IMR-90 (cell line): ENCODE measurements around the gene FAM78B. TPM values are rescaled to one million over a fixed set of nuclear protein-coding genes. Genes with fewer than 3 reads are reported as not detected.

Source experiments
- ATAC-seq: fragments of 200-7000 bp; cut with Tn5 transposase; 2 replicates; pipeline ENCODE4 v1.9.1; 2020; ENCODE audit warnings: low read depth, mild to moderate bottlenecking, moderate library complexity
- BruUV-seq: library from RNA; stranded (reverse); fragments of 400-500 nt; replicated peaks from 2 replicates; lab custom pipeline; 2021; lab: Mats Ljungman, UMichigan
- CTCF ChIA-PET: fragments of 300-600 bp; formaldehyde crosslinking; extraction: SDS; loops from one replicate; lab custom pipeline; 2021; ENCODE audit warnings: antibody characterized with exemption; lab: Yijun Ruan, JAX
- POLR2A ChIA-PET: fragments of 300-600 bp; sonication (Branson Sonifier 250); formaldehyde crosslinking; loops from one replicate; lab custom pipeline; 2022; ENCODE audit warnings: antibody characterized with exemption; ENCODE audit not compliant: unreplicated experiment; lab: Charles Lee
- DNase-seq: peaks from one replicate; pipeline ENCODE4 v3.0.0; 2013
- H2AFZ ChIP-seq: replicated peaks from 2 replicates; pipeline ENCODE3; 2013; ENCODE audit warnings: low read length, mild to moderate bottlenecking; ENCODE audit not compliant: poor library complexity
- H2AK5ac ChIP-seq: 2 replicates; pipeline ENCODE4 v1.6.1; 2013; ENCODE audit warnings: low read depth, low read length, inconsistent platforms
- H2AK9ac ChIP-seq: replicated peaks from 2 replicates; pipeline ENCODE3; 2013; ENCODE audit warnings: mild to moderate bottlenecking, low read depth, low read length, moderate library complexity; ENCODE audit not compliant: poor library complexity
- H2BK120ac ChIP-seq: 2 replicates; pipeline ENCODE4 v1.6.1; 2013; ENCODE audit warnings: low read depth, low read length, inconsistent platforms
- H2BK15ac ChIP-seq: 3 replicates; pipeline ENCODE4 v1.6.1; 2013; ENCODE audit warnings: low read depth, low read length, inconsistent platforms
- H2BK20ac ChIP-seq: 2 replicates; pipeline ENCODE4 v1.6.1; 2013; ENCODE audit warnings: low read depth, mild to moderate bottlenecking, inconsistent platforms, low read length, moderate library complexity
- H2BK5ac ChIP-seq: 2 replicates; pipeline ENCODE4 v1.6.1; 2013; ENCODE audit warnings: mild to moderate bottlenecking, low read depth, low read length, inconsistent platforms; ENCODE audit not compliant: poor library complexity, severe bottlenecking
- H3K14ac ChIP-seq: replicated peaks from 2 replicates; pipeline ENCODE4 v1.6.1; 2013; ENCODE audit warnings: low read depth, low read length, inconsistent platforms
- H3K18ac ChIP-seq: 2 replicates; pipeline ENCODE4 v1.6.1; 2013; ENCODE audit warnings: low read depth, low read length, control low read depth
- H3K23ac ChIP-seq: 2 replicates; pipeline ENCODE4 v1.6.1; 2013; ENCODE audit warnings: low read depth, low read length, inconsistent platforms
- H3K27ac ChIP-seq: 2 replicates; pipeline ENCODE4 v1.5.1; 2013; ENCODE audit warnings: mild to moderate bottlenecking, control low read depth, low read length; ENCODE audit not compliant: insufficient read depth
- H3K27me3 ChIP-seq: 2 replicates; pipeline ENCODE4 v1.6.1; 2013; ENCODE audit warnings: low read length; ENCODE audit not compliant: control insufficient read depth, insufficient read depth
- H3K36me3 ChIP-seq: 2 replicates; pipeline ENCODE4 v1.6.1; 2013; ENCODE audit warnings: low read length, mixed read lengths; ENCODE audit not compliant: control insufficient read depth, insufficient read depth
- H3K4ac ChIP-seq: 2 replicates; pipeline ENCODE4 v1.6.1; 2013; ENCODE audit warnings: low read depth, low read length, inconsistent platforms
- H3K4me1 ChIP-seq: 2 replicates; pipeline ENCODE4 v1.6.1; 2013; ENCODE audit warnings: low read length, mixed read lengths; ENCODE audit not compliant: control insufficient read depth, insufficient read depth
- H3K4me2 ChIP-seq: 2 replicates; pipeline ENCODE4 v1.6.1; 2013; ENCODE audit warnings: low read depth, mild to moderate bottlenecking, control low read depth, low read length, moderate library complexity
- H3K4me3 ChIP-seq: 2 replicates; pipeline ENCODE4 v1.5.1; 2013; ENCODE audit warnings: low read depth, mild to moderate bottlenecking, control low read depth, low read length, moderate library complexity; ENCODE audit not compliant: insufficient read depth
- H3K56ac ChIP-seq: 2 replicates; pipeline ENCODE4 v1.6.1; 2013; ENCODE audit warnings: low read length, inconsistent platforms; ENCODE audit not compliant: insufficient read depth; ENCODE audit errors: extremely low read depth
- H3K79me1 ChIP-seq, 2 experiments: 2 replicates each; pipeline ENCODE4 v1.6.1; 2013; ENCODE audit warnings: low read length in 2 of 2, inconsistent platforms in 1 of 2, low read depth in 1 of 2
- H3K9ac ChIP-seq: 2 replicates; pipeline ENCODE4 v1.6.1; 2013; ENCODE audit warnings: low read depth, low read length, control low read depth
- H3K9me1 ChIP-seq: 2 replicates; pipeline ENCODE4 v1.6.1; 2013; ENCODE audit warnings: low read length, inconsistent platforms; ENCODE audit not compliant: insufficient read depth
- H3K9me3 ChIP-seq: 2 replicates; pipeline ENCODE4 v1.6.1; 2013; ENCODE audit warnings: low read length; ENCODE audit not compliant: control insufficient read depth, insufficient read depth
- H4K20me1 ChIP-seq: 2 replicates; pipeline ENCODE4 v1.6.1; 2013; ENCODE audit warnings: low read length, inconsistent platforms; ENCODE audit not compliant: insufficient read depth
- H4K5ac ChIP-seq: 2 replicates; pipeline ENCODE4 v1.6.1; 2013; ENCODE audit warnings: mild to moderate bottlenecking, low read depth, low read length, control low read depth
- H4K8ac ChIP-seq, 2 experiments: 2 replicates each; pipeline ENCODE4 v1.6.1; 2013; ENCODE audit warnings: low read depth in 2 of 2, low read length in 2 of 2, control low read depth in 1 of 2, inconsistent platforms in 1 of 2
- H4K91ac ChIP-seq: 2 replicates; pipeline ENCODE4 v1.6.1; 2013; ENCODE audit warnings: low read depth, low read length, inconsistent platforms; ENCODE audit not compliant: insufficient read depth
- BHLHE40 ChIP-seq: fragments of 150-350 bp; IDR thresholded peaks from 2 replicates; pipeline ENCODE4 v1.6.1; 2016; ENCODE audit warnings: mild to moderate bottlenecking, low read depth, low read length
- CEBPB ChIP-seq: IDR thresholded peaks from 2 replicates; pipeline ENCODE4 v1.6.1; 2012; ENCODE audit warnings: low read depth, low read length, improper control_type of control experiment
- CHD1 ChIP-seq: IDR thresholded peaks from 2 replicates; pipeline ENCODE4 v1.6.1; 2012; ENCODE audit warnings: low read depth, low read length, improper control_type of control experiment
- CTCF ChIP-seq: conservative IDR thresholded peaks from 2 replicates; pipeline ENCODE4 v1.5.1; 2012; ENCODE audit warnings: mild to moderate bottlenecking, low read depth, low read length, improper control_type of control experiment
- ELK1 ChIP-seq: fragments of 150-350 bp; IDR thresholded peaks from 2 replicates; pipeline ENCODE4 v1.6.1; 2016; ENCODE audit warnings: low read depth, mild to moderate bottlenecking, low read length, moderate library complexity, borderline replicate concordance
- FOS ChIP-seq: fragments of 150-350 bp; IDR thresholded peaks from 2 replicates; pipeline ENCODE4 v1.6.1; 2016; ENCODE audit warnings: low read depth, low read length
- MAFK ChIP-seq: IDR thresholded peaks from 2 replicates; pipeline ENCODE4 v1.6.1; 2012; ENCODE audit warnings: low read depth, low read length, improper control_type of control experiment
- MAZ ChIP-seq: IDR thresholded peaks from 2 replicates; pipeline ENCODE4 v1.6.1; 2012; ENCODE audit warnings: low read depth, mild to moderate bottlenecking, low read length, improper control_type of control experiment, moderate library complexity, borderline replicate concordance
- MXI1 ChIP-seq: IDR thresholded peaks from 2 replicates; pipeline ENCODE4 v1.6.1; 2012; ENCODE audit warnings: low read depth, mild to moderate bottlenecking, low read length, moderate library complexity, borderline replicate concordance
- NFE2L2 ChIP-seq: fragments of 150-350 bp; IDR thresholded peaks from 2 replicates; pipeline ENCODE4 v1.6.1; 2016; ENCODE audit warnings: low read depth, mild to moderate bottlenecking, low read length
- POLR2A ChIP-seq: IDR thresholded peaks from 2 replicates; pipeline ENCODE4 v1.6.1; 2012; ENCODE audit warnings: mild to moderate bottlenecking, low read depth, low read length
- RAD21 ChIP-seq: IDR thresholded peaks from 2 replicates; pipeline ENCODE4 v1.6.1; 2012; ENCODE audit warnings: low read length, improper control_type of control experiment
- RCOR1 ChIP-seq: IDR thresholded peaks from 2 replicates; pipeline ENCODE4 v1.6.1; 2012; ENCODE audit warnings: mild to moderate bottlenecking, low read length, improper control_type of control experiment; ENCODE audit not compliant: insufficient replicate concordance
- RFX5 ChIP-seq: IDR thresholded peaks from 2 replicates; pipeline ENCODE4 v1.8.0; 2012; ENCODE audit warnings: low read depth, mild to moderate bottlenecking, low read length, moderate library complexity
- SMC3 ChIP-seq: fragments of 150-350 bp; IDR thresholded peaks from 2 replicates; pipeline ENCODE4 v1.6.1; 2016; ENCODE audit warnings: low read depth, mild to moderate bottlenecking, antibody characterized with exemption, low read length, moderate library complexity
- USF2 ChIP-seq: fragments of 150-350 bp; IDR thresholded peaks from 2 replicates; pipeline ENCODE4 v1.6.1; 2017; ENCODE audit warnings: mild to moderate bottlenecking, antibody characterized with exemption, low read length, low read depth
- WGBS, 2 experiments: methylation state at CpG; one replicate each; pipeline versions ENCODE4 v1.1.5 to v1.1.7; 2013; ENCODE audit warnings: missing lambda C conversion rate in 2 of 2; ENCODE audit not compliant: insufficient read length in 1 of 2; ENCODE audit errors: extremely low coverage in 2 of 2; 5-methylcytosine and 5-hydroxymethylcytosine counted together
- dilution Hi-C: fragments of 300-500 bp; cut with HindIII; formaldehyde crosslinking; loops from one replicate; pipeline ENCODE4 v1.14.3; 2018; ENCODE audit warnings: low sequenced_read_pairs; ENCODE audit not compliant: unreplicated experiment
- in situ Hi-C: fragments of 300-500 bp; cut with MboI; formaldehyde crosslinking; loops from 3 replicates; pipeline ENCODE4 v1.14.3; 2019; ENCODE audit warnings: low sequenced_read_pairs, inconsistent platforms, mixed read lengths
- intact Hi-C: fragments of 100-400 bp; cut with micrococcal nuclease; formaldehyde crosslinking; loops from 2 replicates; pipeline ENCODE4 v1.10.0; 2022
- polyA plus RNA-seq, 3 experiments: library from polyadenylated mRNA; depleted of rRNA; stranded (reverse); fragments of >200 nt; gene quantifications; 2 replicates each; pipeline ENCODE4 v1.2.3, GENCODE V29; 2012; ENCODE audit warnings: low replicate concordance in 1 of 3
- total RNA-seq: library from RNA; depleted of rRNA; stranded (reverse); fragments of >200 nt; gene quantifications from 2 replicates; pipeline ENCODE4 v1.2.3, GENCODE V29; 2012

FAM78B gene
- total and polyA plus RNA-seq, 2 of the 4 experiments (the other 2 are of a cell fraction), result under 0.01 to 0.12 TPM

GRCh38 chr1:166184897-166185296 is 18.1 kb upstream of the FAM78B start:
- H3K9ac ChIP-seq, result no peak overlapping the region
- in situ Hi-C loops (no loop called here), intact Hi-C loops (no loop called here), dilution Hi-C loops (no loop called here)
- no peaks in the 10 kb centered on the region for H3K27me3 ChIP-seq
- POLR2A ChIA-PET, result no interaction called here
- H3K23ac ChIP-seq, result no peak overlapping the region
- peaks cover 2% of the 10 kb centered on the region; the same call in 1 of the 2 replicates for H3K9me3 ChIP-seq
- H2AK9ac ChIP-seq, result no peak overlapping the region
- H3K79me1 ChIP-seq, result no peaks in the 10 kb centered on the region
- no peak overlapping the region for H3K18ac ChIP-seq
- TF ChIP-seq USF2, result no peak
- TF ChIP-seq SMC3, result no peak
- TF ChIP-seq CHD1, result no peak
- TF ChIP-seq MAFK, result no peak
- no peak for TF ChIP-seq MXI1
- TF ChIP-seq CEBPB, result no peak
- TF ChIP-seq RCOR1, result no peak
- TF ChIP-seq FOS, result no peak
- no peak for TF ChIP-seq CTCF
- TF ChIP-seq RFX5, result no peak
- no peak for TF ChIP-seq BHLHE40
- TF ChIP-seq MAZ, result no peak
- no peak for TF ChIP-seq POLR2A
- TF ChIP-seq RAD21, result no peak
- no peak for TF ChIP-seq ELK1
- no peak for TF ChIP-seq NFE2L2
- DNase-seq (no peak), ATAC-seq (no peak)
- no peak overlapping the region for H3K4me2 ChIP-seq
- H3K9me1 ChIP-seq, result no peaks in the 10 kb centered on the region
- H2BK120ac ChIP-seq, result no peak overlapping the region
- no peak overlapping the region for H2BK15ac ChIP-seq
- no peak overlapping the region for H2BK5ac ChIP-seq
- no peaks in the 10 kb centered on the region for H3K4me1 ChIP-seq
- H3K27ac ChIP-seq, result no peak overlapping the region
- H2BK20ac ChIP-seq, result no peak overlapping the region
- H4K5ac ChIP-seq, result no peak overlapping the region
- no TSS peak for BruUV-seq
- no peak overlapping the region for H3K4ac ChIP-seq
- no peak overlapping the region for H2AK5ac ChIP-seq
- CTCF ChIA-PET, result no interaction called here
- H3K4me3 ChIP-seq, result no peak overlapping the region
- H4K8ac ChIP-seq, result no peak overlapping the region
- WGBS, 2 experiments, result no CpG with 5 or more reads among the region's 6 CpGs
- H2AFZ ChIP-seq, result no peak overlapping the region
- H3K14ac ChIP-seq, result no peak overlapping the region
- H4K91ac ChIP-seq, result no peak overlapping the region
- H3K56ac ChIP-seq, result no peak overlapping the region
- H4K20me1 ChIP-seq, result no peaks in the 10 kb centered on the region
- H3K36me3 ChIP-seq, result no peaks in the 10 kb centered on the region
